Measurements from ENCODE around the gene FIGLA. TPM values are rescaled to one million over a fixed set of nuclear protein-coding genes. Genes with fewer than 3 reads are reported as not detected.
A peak's percentile ranks its signal among the peaks of the same experiment; 100 is the strongest.

Gene FIGLA
- total RNA-seq, 4 donors from 2014 or later, result not detected

GRCh38 chr2:70795164-70795995 lies 4.9 kb upstream of the FIGLA start:
- intact Hi-C loops (cut with DNase I; ENCODE audit: low total_unique reads), result no loop called here
- H3K27ac ChIP-seq, result no peak overlapping the region

DNA sequence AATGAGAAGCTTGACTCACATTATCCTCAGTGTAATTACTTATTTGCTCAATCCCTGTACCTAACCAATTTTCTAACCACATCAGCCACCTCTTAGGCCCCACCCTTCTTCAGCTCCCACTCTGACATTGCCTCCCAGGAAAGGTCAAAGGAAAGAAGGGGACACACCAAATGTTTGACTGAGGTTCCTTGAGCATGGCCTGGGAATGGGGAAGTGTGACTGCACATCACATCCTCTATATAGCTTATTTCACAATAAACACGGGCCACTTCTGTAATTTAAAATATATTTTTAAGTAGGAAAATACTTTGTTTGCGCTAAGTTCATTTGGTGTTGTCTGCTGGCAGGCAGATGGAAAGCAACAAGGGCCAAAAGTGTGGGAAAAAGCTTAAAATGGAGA lies 3.0 kb upstream of the FIGLA start:
- DNase-seq, result no peak
- no peaks in the 10 kb centered on the region for H3K36me3 ChIP-seq
- TF ChIP-seq, protein P1, sequence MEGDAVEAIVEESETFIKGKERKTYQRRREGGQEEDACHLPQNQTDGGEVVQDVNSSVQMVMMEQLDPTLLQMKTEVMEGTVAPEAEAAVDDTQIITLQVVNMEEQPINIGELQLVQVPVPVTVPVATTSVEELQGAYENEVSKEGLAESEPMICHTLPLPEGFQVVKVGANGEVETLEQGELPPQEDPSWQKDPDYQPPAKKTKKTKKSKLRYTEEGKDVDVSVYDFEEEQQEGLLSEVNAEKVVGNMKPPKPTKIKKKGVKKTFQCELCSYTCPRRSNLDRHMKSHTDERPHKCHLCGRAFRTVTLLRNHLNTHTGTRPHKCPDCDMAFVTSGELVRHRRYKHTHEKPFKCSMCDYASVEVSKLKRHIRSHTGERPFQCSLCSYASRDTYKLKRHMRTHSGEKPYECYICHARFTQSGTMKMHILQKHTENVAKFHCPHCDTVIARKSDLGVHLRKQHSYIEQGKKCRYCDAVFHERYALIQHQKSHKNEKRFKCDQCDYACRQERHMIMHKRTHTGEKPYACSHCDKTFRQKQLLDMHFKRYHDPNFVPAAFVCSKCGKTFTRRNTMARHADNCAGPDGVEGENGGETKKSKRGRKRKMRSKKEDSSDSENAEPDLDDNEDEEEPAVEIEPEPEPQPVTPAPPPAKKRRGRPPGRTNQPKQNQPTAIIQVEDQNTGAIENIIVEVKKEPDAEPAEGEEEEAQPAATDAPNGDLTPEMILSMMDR (IDR thresholded peaks at IDR 0.05), result no peak
- TF ChIP-seq POLR2A (IDR thresholded peaks at IDR 0.05), result no peak
- no peak overlapping the region for H3K27ac ChIP-seq
- H3K4me3 ChIP-seq, result no peak overlapping the region
- intact Hi-C loops (cut with DNase I; ENCODE audit: low total_unique reads), result no loop called here
- peaks cover 0 to 10% of the 10 kb centered on the region in 2 donors for H3K27me3 ChIP-seq
- no peaks in the 10 kb centered on the region for H3K9me3 ChIP-seq
- H3K4me1 ChIP-seq, result peaks cover 0 to 8% of the 10 kb centered on the region in 2 donors

More at GRCh38 chr2:70795164-70795995, 4.9 kb upstream of the FIGLA start:
- no peak for TF ChIP-seq POLR2A (IDR thresholded peaks at IDR 0.05)
- TF ChIP-seq, protein P1 (IDR thresholded peaks at IDR 0.05), result no peak
- Histone ChIP-seq H3K4me3 (no peak overlapping the region), H3K4me1 (peaks cover 0 to 4% of the 10 kb centered on the region in 2 donors), H3K36me3 (no peaks in the 10 kb centered on the region), H3K27me3 (peaks cover 0 to 10% of the 10 kb centered on the region in 2 donors), H3K9me3 (no peaks in the 10 kb centered on the region)
- DNase-seq, result no peak

GRCh38 chr2:70789304-70790135 lies 923 bp downstream of the FIGLA start:
- Histone ChIP-seq H3K4me1 (peaks cover 0 to 8% of the 10 kb centered on the region in 2 donors), H3K27ac (no peak overlapping the region), H3K4me3 (peak overlapping the region in 1 of 2 donors; percentile 1), H3K9me3 (no peaks in the 10 kb centered on the region), H3K27me3 (peaks cover 0 to 10% of the 10 kb centered on the region in 2 donors), H3K36me3 (no peaks in the 10 kb centered on the region)
- TF ChIP-seq, protein P1 (IDR thresholded peaks at IDR 0.05), result peak in 3 of 4 experiments; percentile 27 to 46 (median 34)
- no peak for TF ChIP-seq POLR2A (IDR thresholded peaks at IDR 0.05)
- DNase-seq, result peak; percentile 22 to 27
- intact Hi-C loops (cut with DNase I; ENCODE audit: low total_unique reads), result no loop called here

- H3K4me3 ChIP-seq, result no peak overlapping the region
- no peaks in the 10 kb centered on the region for H3K36me3 ChIP-seq
- H3K27me3 ChIP-seq, result no peaks in the 10 kb centered on the region
- intact Hi-C loops (cut with DNase I; ENCODE audit: low total_unique reads), result no loop called here
- DNase-seq, result no peak
- no peak for TF ChIP-seq POLR2A (IDR thresholded peaks at IDR 0.05)
- TF ChIP-seq, protein P1 (IDR thresholded peaks at IDR 0.05), result no peak
- no peak overlapping the region for H3K27ac ChIP-seq
- H3K9me3 ChIP-seq, result no peaks in the 10 kb centered on the region
- H3K4me1 ChIP-seq, result peaks cover 0 to 4% of the 10 kb centered on the region in 2 donors
Measured at GRCh38 chr2:70785137-70785911, 5.1 kb downstream of the FIGLA start.
